ENCODE data around the gene PLAGL1.

PLAGL1 gene

DNA sequence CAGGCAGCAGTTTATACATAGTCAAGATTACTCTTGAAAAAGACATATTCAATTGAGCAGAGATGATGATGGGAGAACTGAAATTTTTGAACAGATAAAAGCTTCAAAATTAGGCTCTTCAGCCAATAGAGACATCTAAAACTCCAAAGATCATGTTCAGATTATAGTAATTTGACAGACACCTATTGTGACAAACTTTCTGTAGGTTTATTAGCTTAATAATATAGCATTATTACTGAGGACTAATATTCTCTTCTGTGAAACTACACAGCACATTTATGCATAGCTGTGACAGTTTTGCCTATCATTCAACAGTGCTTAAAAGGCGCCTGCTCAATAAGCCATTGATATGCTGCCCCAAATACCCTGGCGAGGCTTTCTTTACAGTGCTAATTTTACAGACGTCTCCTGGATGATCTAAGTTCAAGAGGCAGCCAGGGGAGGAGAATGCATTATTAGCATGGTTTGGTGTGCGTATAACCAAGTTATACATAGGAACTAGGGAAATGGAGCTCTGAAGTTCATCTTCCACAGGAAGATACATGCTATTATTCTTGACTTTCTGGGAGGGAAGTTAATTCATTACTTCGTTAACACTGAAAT lies 21.5 kb downstream of the PLAGL1 start:
- H3K4me3 ChIP-seq (ENCODE audit: low read depth, low read length), result no peak overlapping the region
- TF ChIP-seq, protein P1, sequence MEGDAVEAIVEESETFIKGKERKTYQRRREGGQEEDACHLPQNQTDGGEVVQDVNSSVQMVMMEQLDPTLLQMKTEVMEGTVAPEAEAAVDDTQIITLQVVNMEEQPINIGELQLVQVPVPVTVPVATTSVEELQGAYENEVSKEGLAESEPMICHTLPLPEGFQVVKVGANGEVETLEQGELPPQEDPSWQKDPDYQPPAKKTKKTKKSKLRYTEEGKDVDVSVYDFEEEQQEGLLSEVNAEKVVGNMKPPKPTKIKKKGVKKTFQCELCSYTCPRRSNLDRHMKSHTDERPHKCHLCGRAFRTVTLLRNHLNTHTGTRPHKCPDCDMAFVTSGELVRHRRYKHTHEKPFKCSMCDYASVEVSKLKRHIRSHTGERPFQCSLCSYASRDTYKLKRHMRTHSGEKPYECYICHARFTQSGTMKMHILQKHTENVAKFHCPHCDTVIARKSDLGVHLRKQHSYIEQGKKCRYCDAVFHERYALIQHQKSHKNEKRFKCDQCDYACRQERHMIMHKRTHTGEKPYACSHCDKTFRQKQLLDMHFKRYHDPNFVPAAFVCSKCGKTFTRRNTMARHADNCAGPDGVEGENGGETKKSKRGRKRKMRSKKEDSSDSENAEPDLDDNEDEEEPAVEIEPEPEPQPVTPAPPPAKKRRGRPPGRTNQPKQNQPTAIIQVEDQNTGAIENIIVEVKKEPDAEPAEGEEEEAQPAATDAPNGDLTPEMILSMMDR (IDR thresholded peaks at IDR 0.05; ENCODE audit: borderline replicate concordance, insufficient read depth, low read depth, low read length), result no peak

DNA sequence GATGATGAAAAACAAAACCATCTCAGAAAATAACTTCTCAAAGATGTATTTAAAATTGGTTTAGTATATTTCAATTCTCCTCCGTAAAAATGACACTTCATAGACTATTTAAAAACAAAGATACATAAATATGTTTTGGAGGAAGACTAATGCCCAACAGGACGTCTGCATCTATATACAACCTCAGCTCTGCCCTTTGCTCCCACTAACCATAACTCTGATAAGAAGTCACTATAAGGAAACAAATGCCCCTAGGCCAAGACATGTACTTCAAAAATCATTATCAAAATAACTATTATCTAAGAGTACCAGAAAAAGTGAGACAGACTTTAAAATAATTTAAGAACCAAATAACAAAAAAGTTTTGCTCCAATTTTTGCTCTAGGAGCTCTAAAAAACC lies 23.4 kb downstream of the PLAGL1 start:
- no peak overlapping the region for H3K4me3 ChIP-seq (ENCODE audit: low read depth, low read length)
- TF ChIP-seq, protein P1 (IDR thresholded peaks at IDR 0.05; ENCODE audit: borderline replicate concordance, insufficient read depth, low read depth, low read length), result no peak

DNA sequence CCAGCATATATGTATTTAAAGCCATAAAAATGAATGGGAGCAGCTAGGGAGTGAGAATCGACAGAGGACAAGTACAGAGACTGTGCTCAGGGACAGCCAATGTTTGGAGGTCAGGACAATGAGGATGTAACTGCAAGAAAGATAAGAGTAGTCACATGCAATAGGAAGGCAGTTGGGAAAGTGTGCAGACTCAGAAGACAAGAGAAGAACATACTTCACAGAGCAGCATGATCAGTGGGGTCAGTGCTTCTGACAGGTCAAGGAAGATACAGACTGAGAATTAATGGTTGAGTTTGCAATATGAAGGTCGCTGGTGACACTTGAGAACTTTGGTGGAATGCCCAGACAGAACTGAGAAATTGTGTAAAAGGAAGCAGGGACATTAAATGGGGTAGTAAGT lies 25.1 kb downstream of the PLAGL1 start:
- no peak overlapping the region for H3K4me3 ChIP-seq (ENCODE audit: low read depth, low read length)
- TF ChIP-seq, protein P1 (IDR thresholded peaks at IDR 0.05; ENCODE audit: borderline replicate concordance, insufficient read depth, low read depth, low read length), result no peak

DNA sequence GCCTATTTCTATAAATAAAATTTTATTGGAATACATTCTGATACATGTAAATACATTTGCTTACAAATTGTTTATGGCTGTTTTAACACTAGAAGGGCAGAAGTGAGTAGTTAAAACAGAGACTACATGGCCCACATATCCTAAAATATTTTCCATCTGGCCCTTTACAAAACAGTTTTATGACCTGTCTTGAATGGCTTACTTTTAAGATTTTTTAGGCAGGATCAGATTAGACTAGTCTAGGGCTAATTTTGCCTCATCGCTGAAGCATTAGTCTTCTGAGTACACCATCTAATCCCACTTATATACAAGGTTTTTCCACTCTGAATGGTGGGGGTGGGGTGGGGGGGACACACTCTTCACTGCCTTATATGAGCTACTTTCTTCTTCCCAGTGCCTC lies 27.1 kb downstream of the PLAGL1 start:
- no peak overlapping the region for H3K4me3 ChIP-seq (ENCODE audit: low read depth, low read length)
- TF ChIP-seq, protein P1 (IDR thresholded peaks at IDR 0.05; ENCODE audit: borderline replicate concordance, insufficient read depth, low read depth, low read length), result no peak

DNA sequence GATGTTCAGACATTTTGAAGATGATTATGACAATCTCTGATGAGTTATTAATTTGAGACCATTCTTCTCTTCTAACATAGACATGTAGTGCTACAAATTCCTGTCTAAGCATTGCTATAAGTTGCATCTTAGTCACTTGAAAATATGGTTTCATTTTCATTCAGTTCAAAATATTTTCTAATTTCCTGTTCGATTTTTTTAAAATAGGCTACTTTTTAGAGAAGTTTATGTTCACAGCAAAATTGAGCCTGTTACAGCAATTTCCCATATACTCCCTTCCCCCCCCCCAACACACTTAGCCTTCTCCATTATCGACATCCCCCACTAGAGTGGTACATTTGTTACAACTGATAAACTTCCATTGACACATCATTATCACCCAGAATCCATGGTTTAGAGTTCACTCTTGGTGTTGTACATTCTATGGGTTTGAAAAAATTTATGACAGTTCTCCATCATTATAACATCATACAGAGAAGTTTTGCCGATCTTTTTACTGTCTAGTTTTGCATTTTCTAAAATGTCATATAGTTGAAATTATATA lies 31.2 kb downstream of the PLAGL1 start:
- TF ChIP-seq, protein P1 (IDR thresholded peaks at IDR 0.05; ENCODE audit: borderline replicate concordance, insufficient read depth, low read depth, low read length), result no peak
- no peak overlapping the region for H3K4me3 ChIP-seq (ENCODE audit: low read depth, low read length)

DNA sequence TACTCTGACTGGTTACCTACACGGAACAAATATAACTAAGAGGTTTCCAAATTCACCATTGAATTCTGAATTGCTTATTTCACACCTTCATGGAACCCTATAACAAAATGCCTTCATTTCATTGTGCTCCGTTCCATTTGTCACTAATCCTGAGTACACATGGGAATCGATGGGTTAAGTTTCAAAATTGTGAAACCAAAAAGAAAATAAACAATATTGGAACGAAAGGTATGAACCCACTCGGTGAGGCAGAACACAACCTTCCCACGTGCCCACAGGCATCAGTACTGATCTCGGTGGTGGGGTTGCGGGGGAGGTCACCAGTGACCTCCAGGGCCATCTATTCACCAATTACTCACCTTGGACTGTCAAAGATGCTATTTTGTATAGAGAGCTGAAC lies 34.0 kb downstream of the PLAGL1 start:
- TF ChIP-seq, protein P1 (IDR thresholded peaks at IDR 0.05; ENCODE audit: borderline replicate concordance, insufficient read depth, low read depth, low read length), result no peak
- H3K4me3 ChIP-seq (ENCODE audit: low read depth, low read length), result no peak overlapping the region
